HG02938 (cell line): ENCODE data around the gene CTCFL.
A peak's percentile ranks its signal among the peaks of the same experiment; 100 is the strongest.
"Not testable (repeated sequence)": the region's sequence is repeated elsewhere in the genome, so short reads cannot be mapped to it uniquely, and the experiment has no call there.

ENCODE experiments used
- ATAC-seq: cut with Tn5 transposase; IDR thresholded peaks from one replicate; pipeline ENCODE4 v1.9.1; 2021; ENCODE audit warnings: mild to moderate bottlenecking, moderate library complexity; ENCODE audit not compliant: unreplicated experiment

The CTCFL gene

GRCh38 chr20:57483287-57484050 is 41.5 kb downstream of the CTCFL start:
- no peak for ATAC-seq

DNA sequence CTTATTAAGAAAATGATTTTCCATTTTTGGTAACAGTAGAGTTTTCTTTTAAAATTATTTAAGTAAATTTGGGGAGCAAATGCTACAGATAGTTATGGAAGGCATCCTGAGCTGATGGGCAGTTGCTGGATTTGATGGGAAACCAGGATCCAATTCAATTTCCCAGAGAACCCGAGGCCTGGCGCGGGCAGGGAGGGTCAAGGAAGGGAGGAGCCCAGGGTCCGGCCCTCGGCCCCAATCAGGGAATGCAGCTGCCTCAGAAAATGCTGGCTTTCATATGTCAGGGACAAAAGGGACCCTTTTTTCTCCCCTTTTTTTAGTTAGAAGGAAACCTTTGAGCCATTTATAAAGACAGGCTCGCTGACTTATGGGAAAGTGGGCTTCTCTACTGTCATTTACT is 42.1 kb downstream of the CTCFL start:
- ATAC-seq, result no peak

GRCh38 chr20:57482148-57482547 is 42.8 kb downstream of the CTCFL start:
- ATAC-seq, result no peak

- ATAC-seq, result peak; percentile 24
Measured at GRCh38 chr20:57481281-57481711, 43.6 kb downstream of the CTCFL start.

GRCh38 chr20:57480444-57481160 is 44.3 kb downstream of the CTCFL start:
- ATAC-seq, result peak; percentile 41

- ATAC-seq, result no peak
Measured at GRCh38 chr20:57479196-57479595, 45.7 kb downstream of the CTCFL start.

GRCh38 chr20:57478176-57478575 is 46.8 kb downstream of the CTCFL start:
- ATAC-seq, result no peak

DNA sequence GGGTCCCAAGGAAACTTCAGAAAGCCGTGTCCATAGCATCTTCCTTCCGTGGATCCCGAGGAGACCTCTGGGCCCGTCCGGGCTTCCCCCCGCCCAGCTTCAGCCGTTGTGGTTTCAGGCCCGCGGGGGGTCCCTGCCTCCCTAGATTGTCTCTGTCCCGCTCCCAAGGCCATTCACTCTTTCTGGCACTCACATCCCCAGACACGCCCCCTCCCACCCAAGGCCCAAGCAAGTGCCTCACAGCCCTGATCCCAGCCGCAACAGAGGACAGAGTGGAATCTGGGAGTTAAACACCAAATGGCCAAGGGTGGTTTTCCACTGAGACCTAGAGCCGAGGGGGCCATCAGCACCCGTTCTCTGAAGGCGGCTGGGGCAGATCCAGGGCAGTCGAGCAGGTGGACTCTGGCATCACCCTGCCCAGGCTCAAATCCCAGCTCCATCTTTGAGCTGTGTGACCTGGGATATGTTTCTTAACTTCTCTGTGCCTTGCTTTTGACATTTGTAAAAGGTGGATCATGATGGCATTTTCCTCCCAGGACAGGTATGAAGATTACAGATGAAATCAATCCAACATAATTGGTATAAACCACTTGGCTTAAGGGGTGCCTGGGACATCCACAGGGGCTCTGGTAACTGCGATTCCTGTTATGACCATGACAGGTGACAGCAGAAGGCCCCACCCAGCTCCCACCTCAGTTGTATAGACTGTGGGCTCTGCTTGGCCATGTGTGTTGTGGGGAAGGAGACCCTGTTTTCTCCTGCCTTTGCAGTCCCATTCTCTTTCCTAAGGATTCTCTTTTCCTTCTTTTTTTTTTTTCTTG is 48.1 kb downstream of the CTCFL start:
- ATAC-seq, result no peak

DNA sequence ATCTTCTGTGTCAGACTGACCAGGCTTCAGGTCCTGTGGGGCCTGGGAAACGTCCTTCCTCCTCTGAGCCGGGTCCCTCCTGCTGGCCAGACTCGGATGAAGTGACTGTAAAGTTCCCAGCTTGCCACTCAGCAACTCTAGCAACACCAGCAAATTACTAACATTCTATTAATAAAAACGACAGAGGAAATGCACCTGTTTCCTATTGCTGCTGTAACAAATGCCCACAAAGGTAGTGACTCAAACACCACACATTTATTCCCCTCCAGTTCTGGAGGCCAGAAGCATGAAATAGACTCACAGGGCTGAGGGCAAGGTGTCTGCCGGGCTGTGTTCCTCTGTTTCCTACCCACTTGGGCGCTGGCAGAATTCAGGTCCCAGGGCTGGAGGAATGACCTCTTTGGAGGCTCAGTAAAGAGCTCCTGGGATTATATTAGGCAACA is 48.8 kb downstream of the CTCFL start:
- peak; percentile 42 for ATAC-seq

DNA sequence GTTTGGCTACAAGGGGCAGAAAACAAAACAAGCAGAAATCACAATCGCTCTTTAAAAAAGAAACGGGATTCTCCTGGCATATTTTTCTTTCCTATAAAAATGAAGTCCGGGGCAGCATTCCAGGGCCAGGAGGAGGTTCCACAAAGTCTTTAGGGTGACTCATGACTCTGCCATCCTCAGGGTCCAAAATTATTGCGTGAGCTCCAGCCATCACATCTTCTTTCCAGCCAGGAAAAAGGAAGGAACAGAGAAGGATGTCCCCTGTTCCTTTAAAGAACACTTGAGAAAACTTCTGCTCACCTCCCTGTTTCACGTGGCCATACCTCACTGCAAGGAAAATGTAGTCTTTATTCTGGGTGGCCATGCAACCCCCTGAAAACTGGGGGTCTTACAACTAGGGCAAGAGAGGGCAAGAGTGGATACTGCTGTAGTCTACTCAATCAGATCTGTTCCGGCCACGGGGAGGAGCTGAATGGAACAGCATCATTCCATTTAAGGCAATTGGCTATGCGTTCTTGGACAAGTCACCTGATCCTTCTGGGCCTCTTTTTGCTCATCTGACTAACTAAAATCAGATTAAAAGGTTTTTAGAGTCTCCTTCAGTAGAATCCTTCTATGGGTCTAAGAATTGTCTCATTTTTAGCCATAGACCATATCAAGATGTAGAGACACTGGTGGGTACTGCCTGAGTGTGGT is 49.4 kb downstream of the CTCFL start:
- peak; percentile 15 for ATAC-seq

DNA sequence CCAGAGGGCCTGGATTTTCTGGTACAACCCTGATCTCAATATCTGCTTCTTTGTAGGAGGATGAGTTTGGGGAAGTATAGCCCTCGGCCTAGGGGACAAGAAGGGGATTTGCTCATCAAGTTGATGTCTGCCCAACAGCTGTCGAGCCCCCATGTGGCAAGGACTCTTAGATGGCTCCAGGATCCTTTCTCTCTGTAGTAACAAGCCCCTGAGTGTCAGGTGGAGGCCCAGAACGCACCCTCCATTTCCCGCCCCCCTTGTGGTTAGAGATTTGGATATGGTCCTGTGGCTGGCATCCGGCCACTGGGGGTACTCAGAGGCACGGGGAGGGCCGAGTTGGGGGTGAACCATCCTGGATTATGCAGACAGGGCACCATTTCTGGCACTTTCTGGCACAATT is 50.1 kb downstream of the CTCFL start:
- ATAC-seq, result no peak

- no peak for ATAC-seq
Measured at GRCh38 chr20:57474205-57474604, 50.7 kb downstream of the CTCFL start.

DNA sequence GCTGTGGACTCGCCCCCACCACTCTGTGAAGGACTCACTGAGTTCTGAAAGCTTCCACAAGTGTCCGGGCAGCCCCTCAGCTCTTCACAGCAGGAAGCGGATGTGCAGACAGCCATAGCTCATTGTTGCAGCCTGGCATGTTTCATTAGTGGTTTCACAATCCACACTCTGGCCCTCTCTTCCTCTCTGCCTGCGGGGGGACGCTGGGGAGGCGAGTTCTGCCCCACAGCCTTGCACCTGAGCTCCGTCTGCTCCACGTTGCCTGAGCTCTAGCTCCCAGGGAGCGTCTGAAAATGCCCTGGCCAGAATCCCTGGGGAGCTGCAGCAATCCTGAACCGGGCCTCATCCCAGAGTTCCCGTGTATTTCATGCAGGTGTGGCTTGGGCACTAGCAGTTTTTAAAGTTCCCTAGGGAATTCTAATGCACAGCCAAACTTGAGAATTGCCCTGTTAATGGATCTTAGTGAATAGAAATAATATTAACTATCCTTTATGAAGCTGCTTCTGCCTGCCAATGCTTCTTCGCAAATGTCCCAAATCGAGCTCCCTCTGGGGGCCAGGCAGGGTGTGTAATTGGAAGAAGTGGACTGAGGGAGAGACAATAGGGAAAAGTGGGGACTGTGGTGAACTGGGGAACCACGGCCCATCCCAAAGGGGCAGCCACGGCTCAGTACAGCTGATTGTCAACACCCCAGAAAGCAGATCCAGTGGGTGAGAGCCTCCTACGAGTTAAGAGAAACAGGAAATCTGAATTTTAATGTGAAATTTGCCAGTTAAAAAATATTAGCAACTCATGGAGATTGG is 51.5 kb downstream of the CTCFL start:
- ATAC-seq, result no peak

DNA sequence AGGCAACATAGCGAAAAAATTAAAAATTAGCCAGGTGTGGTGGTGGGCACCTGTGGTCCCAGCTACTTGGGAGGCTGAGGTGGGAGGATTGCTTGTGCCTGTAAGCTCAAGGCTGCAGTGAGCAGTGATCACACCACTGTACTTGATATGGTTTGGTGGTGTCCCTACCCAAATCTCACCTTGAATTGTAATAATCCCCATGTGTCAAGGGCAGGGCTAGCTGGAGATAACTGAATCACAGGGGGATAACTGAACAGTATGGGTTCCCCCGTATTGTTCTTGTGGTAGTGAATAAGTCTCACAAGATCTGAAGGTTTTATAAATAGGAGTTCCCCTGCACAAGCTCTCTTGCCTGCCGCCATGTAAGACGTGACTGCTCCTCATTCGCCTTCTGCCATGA is 52.5 kb downstream of the CTCFL start:
- ATAC-seq, result not testable (repeated sequence)

DNA sequence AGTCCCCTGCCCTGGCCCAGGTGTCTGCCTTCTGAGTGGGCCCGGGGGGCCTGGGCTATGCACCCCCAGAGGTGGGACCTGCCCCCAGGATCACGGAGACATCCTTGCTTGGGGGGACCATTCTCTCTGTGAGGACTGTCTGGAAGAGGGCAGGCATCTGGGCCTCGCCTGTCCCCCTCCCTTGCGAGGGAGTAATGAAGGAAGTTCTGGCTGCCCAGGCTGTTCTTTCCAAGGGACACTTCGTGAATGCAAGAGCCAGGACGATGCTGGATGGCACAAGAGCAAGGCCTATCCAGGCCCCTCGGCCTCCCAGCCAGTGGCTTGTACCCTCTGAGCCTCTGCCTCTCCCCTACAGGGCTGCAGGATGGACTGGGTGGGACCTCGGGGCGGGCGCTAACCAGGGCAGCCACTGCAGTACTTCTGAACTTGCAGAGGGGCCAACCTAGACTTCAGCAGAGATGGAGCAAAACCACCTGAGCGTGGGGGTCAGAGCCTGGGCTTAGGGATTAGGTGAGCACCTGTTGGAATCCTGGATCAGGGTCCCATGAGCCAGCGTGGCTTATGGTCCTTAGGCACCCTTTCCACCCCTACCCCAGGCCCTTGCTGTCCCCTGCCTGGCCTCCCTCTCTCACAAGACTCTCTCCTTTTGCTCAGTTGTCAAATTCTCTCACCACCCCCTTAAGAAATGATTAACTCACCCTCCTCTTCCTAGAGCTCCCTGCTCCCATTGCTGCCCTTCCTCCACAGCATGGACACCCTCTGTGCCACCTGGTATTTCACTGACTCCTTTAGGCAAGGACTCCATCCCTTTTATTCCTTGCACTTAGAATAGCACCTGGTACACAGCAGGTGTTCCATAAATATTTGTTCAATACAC is 53.2 kb downstream of the CTCFL start:
- no peak for ATAC-seq

DNA sequence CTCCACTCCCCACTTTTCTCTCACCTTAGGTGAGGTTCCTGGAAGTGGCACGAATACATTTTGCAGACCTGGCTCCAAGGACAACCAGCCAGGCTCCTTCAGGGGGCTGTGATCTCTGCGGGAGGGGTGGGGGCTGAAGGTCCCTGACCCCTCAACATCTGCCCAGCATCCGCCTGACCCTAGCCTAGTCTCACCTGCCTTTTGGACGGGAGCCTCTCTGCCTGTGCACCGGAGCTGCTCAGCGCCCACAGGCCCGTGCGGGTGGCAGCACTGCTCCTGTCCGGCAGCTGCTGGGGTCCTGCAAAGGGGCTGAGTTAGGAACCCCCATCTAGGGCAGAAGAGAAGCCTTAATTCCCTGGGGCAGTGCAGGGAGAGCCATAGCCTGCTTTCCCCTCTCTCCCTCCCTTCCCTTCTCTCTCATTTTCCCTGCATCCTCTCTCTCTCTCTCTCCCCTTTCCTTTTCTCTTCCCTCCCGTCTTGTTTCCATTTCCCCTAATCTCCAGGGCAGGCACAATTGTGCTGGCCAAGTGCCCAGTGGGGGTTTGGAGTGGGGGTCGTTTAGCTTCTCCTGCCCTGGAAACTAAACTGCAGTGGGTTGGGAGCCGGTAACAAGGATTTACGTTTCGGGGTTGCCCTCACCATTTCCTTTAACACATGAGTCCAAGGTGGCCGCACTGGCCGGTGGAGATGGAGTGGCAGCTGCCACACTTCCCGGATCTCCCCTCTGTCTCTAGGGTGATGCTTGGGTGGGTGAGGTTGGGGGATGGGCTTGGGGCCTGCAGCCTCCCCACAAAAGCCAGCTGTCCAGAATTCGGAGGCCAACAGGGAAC is 54.1 kb downstream of the CTCFL start:
- no peak for ATAC-seq

GRCh38 chr20:57470212-57470522 is 54.8 kb downstream of the CTCFL start:
- ATAC-seq, result no peak

GRCh38 chr20:57469418-57470211 is 55.3 kb downstream of the CTCFL start:
- ATAC-seq, result no peak
